HG03460 (cell line): ENCODE measurements around the gene SSC4D.
"Not testable (repeated sequence)": the region's sequence is repeated elsewhere in the genome, so short reads cannot be mapped to it uniquely, and the experiment has no call there.

Experiments
- ATAC-seq: cut with Tn5 transposase; IDR thresholded peaks from one replicate; pipeline ENCODE4 v1.9.1; 2021; ENCODE audit not compliant: unreplicated experiment

SSC4D gene

DNA sequence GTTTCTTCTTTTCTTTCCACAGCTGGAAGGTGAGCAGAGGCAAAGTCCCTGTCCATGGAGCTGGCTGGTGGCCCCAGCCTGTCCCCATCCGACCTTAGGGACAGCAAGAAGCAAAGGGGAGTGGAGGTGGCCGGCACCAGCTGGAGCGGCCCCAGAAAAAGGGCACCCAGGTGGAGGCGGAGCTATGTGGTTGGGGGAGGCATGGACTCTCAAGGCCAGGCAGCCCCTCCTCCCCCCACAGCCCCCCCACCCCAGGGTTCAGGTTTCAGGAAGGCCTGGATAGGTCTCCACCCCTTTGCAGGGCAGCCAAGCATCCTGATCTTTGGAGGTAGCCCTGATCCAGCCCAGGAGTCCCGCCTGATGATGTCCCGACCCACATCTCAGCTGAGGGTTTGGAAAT, at the start of gene SSC4D:
TSS of gene SSC4D (minus strand) at position 161 of the 400 bp plus-strand sequence. CDS start 5,258 bp downstream, outside the sequence.
- no peak for ATAC-seq

DNA sequence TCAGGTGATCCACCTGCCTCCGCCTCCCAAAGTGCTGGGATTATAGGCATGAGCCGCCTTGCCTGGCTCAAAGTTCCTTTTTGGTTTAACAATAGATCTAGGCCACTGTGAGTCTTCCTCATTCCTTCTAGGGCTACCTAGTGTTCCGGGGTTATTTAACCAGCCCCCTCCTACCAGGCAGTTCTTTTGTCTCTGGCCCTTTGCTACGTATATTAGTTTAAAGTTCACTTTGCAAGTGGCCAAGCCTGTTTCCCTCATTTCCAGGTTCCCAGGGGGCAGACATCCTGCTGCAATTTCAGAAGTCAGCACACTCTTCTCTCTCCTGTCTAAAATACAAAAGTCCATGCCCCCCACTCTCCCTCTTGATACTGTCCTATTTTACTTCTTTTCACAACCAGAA, 49.0 kb upstream of the SSC4D start:
- not testable (repeated sequence) for ATAC-seq

DNA sequence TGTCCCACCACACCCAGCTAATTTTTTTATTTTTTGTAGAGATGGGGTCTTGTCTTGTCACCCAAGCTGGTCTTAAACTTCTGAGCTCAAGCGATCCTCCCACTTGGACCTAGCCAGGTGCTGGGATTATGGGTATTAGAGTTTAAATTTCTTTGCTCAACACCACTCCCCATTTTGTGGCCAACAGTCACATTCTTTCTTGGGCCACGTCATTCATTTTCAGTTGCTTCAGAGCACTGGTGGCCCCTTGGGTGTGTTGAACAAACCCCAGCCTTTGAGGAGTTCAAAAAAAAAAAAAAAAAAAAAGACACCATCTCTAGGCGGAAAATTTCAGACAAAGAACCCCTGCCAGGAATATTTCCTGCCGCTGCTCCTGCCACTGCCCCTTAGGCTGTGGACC, 47.5 kb upstream of the SSC4D start:
- ATAC-seq: not testable (repeated sequence)

DNA sequence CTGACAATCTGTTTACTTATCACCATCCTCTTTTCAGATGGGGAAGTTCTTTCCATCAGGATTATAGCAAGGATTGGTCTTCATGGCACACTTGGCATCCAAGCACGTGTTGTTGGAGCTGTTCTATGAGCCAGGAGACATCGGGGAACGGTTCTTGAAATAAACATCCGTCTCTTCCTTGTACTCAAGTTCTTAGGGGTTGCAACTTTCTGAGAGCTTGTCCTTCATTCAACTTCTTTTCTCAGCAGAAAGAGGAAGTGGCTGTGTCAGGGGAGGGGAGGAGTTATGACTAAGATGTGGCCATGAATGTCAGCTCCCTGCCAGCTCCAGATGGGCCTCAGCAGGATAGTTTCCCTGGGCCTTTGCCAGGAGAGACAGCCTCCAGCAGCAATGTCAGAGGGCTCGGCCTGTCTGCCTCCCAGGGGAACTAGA, 36.1 kb upstream of the SSC4D start:
- ATAC-seq: peak; percentile 71

DNA sequence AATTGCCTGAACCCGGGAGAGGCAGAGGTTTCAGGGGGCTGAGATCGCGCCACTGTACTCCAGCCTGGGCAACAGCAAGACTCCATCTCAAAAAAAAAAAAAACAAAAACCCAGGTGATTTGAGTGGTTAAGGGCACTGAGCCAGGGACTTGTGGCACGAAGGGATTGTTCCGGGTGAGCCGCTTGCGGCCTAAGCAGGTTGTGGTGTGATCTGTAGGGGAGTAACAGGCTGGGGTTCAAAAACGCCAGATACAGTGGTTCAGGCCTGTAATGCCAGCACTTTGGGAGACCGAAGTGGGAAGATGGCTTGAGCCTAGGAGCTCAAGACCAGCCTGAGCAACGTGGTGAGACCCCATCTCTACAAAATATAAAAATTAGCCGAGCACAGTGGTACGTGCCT, 34.3 kb upstream of the SSC4D start:
- peak; percentile 42 for ATAC-seq

DNA sequence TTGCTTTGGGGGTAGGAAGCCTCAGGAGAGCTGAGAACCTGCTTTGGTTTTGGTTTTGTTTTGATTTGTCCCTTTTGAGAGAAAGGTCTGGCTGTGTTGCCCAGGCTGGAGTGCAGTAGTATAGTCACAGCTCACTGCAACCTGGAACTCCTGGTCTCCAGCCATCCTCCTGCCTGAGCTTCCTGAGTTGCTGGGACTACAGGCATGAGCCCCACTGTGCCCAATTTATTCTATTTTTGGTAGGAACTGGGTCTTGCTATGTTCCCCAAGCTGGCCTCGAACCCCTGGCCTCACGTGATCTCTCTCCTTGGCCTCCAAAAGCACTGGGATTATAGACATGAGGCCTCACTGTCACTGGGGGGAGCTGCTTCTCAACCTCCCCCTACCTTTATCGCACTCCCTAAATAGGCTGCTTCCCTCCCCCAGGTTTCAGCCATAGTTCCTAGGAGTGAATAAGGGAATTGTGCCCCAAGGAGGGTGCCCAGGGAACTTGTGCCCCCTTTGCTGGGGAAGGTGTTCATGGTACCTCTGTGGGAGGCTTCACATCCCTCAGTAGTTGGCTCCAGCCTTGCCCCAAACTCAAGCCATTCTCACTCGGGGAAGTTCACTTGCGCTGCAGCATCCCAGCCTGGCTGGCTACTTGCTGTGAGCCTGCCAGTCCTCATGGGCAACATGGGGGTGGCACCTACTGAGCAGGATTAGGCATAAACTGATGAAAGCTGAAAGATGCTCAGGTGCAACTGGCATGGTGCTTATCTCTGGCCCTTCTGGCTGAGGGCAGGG, 33.4 kb upstream of the SSC4D start:
- not testable (repeated sequence) for ATAC-seq

DNA sequence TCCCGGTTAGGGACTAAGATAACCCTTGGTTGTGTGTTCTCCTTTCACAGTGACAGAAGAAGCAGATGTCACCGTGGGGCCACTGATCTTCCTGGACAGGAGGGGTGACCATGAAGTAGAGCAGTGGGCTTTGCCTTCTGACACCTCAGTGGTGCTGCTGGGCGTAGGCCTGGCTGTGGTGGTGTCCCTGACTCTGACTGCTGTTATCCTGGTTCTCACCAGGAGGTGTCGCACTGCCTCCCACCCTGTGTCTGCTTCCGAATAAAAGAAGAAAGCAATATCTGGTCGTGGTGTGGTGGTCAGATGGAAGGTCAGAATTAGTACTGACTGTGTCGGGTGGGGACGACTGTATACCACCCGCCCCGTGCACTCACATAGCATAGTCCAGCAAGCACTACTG, 32.3 kb upstream of the SSC4D start:
- ATAC-seq: not testable (repeated sequence)

DNA sequence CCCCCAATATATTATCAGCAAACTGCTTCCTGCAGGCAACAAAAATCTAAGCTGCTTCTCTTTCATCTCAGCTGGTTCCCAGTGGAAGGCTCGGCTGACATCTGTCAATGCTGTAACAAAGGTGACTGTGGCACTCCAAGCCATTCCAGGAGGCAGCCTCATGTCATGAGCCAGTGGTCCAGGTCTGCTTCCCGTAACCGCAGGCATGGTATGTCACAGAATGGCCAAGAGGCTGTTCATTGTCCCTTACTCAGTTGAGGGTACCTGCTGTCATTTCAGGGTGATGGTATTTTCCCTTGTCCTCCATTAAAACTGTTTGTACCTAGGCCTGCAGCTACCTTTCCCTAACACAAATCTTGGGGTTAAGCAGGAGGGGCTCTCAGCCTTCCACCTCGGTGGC, 30.9 kb upstream of the SSC4D start:
- ATAC-seq: not testable (repeated sequence)

DNA sequence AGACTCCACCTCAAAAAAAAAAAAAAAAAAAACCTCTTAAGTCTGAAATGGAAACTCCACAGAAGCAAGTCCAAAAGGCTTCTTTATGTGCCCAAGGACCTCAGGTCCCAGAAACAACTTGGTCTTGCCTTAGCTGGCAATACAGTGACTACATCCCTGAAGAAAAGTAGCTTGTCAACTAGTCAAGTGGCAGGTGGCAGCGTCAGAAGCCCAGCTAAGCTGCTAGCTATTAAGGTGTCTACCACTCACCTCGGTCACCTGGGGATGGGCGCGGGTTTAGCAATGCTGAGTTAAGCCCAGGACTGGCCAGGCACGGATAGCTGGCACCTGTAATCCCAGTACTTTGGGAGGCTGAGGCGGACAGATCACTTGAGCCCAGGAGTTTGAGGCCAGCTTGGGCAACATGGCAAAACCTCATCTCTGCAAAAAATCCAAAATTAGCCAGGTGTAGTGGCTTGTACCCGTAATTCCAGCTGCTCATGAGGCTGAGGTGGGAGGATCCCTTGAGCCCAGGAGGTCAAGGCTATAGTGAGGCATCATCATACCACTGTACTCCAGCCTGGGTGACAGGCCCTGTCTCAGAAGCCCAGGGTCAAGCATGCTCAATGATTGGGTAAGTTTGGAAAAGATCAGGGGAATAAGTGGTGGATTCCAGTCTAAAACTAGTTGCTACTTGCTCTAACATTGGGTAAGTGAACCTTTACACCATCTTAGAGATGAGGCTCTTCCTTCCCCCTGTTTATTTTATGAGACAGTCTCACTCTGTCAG, 29.8 kb upstream of the SSC4D start:
- not testable (repeated sequence) for ATAC-seq

DNA sequence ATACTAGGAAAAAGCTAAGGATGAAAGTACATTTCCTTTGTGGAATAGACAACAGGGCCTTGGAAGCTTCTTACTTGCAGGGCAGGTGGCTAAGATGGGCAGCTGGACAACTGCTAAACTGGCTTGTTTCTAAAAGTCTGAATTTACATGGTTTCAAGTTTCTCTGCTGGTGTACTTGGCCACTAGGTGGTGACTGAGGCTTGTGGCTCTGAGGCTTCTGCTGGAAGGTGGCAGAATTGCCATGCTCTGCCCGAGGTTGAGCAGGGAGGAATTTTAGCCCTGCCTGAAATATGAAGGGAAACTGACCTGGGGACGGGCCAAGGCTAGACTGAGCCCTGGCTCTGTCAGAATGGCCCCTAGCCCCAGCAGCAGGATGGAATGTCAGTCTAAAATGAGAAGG, 28.4 kb upstream of the SSC4D start:
- peak; percentile 80 for ATAC-seq

DNA sequence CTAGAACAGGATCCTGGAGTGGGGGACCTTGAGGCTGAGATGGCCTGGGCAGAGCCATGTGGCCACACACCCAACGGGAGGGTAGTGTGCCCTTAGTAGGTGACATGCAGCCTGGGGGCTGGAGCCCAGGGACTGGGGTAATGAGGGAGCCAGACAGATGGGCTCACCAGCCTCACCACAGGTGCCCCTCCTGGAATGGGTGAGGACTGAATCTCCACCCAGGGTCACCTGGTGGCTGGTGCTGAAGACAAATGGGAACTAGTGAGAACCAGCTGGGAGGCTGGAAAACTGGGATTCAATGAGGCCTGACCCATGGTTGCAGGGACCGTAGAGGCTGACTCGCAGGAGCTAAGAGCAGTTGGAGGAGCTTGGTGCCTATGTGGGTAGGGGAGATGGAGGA, 21.3 kb upstream of the SSC4D start:
- ATAC-seq: no peak

DNA sequence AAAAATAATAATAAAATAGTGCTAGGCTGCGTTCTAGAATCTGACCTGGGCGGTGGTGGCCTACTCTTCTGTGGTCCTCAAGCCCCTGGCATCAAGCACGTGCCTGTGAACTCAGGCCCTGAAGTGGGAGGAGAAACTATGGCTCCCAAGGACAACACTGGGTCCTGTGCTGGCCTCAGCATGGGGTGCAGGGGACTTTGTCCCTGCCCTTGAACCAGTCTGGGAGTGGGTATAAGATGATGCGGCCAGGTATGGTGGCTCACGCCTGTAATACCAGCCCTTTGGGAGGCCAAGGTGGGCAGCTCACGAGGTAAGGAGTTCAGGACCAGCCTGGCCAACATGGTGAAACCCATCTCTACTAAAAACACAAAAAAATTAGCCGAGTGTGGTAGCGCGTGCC, 20.7 kb upstream of the SSC4D start:
- ATAC-seq: no peak

DNA sequence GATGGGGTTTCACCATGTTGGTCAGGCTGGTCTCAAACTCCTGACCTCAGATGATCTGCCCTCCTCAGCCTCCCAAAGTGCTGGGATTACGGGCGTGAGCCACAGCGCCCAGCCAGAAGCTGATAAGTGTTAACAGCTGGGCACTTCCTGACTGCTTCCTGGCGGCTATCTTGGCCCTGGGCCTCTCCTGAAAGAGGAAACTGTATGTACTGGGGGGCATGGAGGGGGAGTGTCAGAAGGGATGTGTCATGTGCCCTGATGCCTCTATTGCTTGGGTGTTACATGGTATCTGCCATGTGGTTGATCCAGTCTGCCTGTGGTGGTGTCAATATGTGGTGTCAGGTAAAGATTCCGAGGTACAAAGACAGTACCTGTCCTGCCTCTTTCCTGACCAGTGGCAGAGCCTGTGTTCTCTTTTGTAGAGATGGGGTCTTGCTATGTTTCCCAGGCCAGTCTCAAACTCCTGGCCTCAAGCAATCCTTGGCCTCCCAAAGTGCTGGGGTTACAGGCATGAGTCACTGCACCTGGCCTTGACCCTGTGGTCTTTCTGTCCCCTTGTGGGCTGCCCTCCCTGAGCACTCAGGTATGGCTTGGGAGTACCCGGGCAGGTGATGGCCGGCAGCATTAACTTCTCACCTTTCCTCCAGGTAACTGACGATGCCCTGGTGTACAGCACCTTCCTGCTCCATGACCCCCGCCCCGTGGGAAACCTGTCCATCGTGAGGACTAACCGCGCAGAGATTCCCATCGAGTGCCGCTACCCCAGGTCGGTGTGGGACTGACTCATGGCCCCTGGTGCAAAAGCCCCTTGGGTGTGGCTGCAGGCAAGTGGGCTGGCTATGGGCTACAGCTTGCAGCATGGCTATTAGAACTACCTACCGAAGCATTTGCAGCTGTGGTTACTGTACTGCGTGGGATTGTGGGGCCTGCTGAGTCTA, 19.6 kb upstream of the SSC4D start:
- ATAC-seq: no peak

DNA sequence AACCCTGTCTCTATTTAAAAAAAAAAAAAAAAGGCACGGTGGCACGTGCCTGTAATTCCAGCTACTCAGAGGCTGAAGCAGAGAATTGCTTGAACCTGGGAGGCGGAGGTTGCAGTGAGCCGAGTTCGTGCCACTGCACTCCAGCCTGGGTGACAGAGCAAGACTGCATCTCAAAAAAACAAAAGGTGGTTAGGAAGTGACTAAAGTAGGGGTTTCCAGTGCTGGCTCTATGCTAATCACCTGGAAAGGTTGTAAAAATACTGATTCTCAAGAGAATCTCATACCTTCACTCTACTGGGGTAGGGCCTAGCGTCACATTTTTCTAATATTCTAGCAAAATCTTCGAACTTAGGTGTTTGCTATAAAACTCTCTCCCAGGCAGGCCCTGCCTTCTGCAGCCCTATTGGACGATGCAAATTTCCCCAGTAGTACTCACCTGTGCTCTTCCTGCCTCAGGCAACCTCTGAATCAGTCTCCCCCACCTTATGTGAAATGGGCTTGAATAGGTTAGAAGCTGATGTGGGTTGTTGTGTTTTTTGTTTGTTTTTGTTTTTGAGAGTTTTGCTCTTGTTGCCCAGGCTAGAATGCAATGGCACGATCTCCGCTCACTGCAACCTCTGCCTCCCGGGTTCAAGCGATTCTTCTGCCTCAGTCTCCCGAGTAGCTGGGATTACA, 18.8 kb upstream of the SSC4D start:
- no peak for ATAC-seq

DNA sequence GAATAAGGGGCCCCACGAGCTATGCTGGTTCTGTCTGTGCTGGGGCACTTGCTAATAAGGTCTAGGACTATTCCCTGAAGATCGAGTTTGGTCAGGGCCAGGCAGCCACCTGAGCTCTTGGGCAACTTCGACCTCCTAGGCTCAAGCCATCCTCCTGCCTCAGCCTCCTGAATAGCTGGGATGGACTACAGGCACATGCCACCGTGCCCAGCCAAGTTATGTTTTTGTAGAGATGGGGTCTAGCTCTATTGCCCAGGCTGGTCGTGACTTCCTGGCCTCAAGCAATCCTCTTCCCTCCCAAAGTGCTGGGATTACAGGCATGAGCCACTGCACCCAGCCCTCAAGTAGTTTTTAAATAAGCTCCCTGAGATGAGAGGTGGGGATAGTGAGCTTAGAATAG, 18.1 kb upstream of the SSC4D start:
- no peak for ATAC-seq

DNA sequence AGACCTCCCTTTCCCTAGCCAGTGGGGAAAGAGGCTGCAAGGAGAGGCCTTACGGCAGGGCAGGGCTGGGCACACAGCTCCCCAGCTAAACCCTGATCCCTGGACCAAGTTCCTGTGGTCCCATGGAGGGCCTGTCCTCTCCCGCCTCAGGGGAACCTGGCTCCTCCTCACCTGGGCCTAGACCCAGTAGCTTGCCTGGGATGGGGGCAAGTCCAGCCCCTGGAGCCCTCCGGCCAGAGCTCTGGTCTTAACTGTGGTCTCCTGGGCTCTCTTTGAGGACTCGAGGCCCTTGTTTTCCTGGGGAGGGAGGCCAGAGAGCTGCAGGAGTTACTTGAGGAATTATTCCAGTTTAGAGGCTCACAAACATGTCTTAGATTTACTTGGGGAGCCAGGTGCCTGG, 16.7 kb upstream of the SSC4D start:
- no peak for ATAC-seq

DNA sequence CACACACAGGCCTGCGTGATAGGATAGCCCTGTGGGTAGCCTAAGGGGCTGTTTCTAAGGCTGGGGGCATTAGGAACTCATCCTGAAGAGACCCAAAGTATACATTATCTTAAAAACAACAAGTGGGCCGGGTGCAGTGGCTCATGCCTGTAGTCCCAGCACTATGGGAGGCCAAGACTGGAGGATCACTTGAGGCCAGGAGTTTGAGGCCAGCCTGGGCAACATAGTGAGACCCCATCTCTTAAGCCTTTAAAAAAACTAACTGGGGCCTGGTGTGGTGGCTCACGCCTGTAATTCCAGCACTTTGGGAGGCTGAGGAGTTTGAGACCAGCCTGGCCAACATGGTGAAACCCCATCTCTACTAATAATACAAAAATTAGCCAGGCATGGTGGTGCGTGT, 16.1 kb upstream of the SSC4D start:
- not testable (repeated sequence) for ATAC-seq

DNA sequence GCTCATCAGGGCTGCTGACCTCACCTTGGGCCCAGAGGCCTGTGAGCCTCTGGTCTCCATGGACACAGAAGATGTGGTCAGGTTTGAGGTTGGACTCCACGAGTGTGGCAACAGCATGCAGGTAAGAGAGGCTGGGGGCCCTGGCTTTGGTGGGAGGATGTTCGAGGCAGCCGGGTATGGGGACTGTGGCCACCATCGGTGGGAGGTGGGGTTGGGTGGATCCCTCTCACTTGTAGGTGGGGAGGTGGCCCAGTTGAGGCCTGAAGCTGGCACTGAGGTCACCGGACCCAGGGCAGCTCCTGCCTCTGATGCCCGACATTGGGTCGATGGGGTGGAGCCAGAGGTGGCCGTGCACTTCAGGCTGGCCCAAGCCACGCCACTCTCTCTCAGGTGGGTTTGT, 15.7 kb upstream of the SSC4D start:
- no peak for ATAC-seq

DNA sequence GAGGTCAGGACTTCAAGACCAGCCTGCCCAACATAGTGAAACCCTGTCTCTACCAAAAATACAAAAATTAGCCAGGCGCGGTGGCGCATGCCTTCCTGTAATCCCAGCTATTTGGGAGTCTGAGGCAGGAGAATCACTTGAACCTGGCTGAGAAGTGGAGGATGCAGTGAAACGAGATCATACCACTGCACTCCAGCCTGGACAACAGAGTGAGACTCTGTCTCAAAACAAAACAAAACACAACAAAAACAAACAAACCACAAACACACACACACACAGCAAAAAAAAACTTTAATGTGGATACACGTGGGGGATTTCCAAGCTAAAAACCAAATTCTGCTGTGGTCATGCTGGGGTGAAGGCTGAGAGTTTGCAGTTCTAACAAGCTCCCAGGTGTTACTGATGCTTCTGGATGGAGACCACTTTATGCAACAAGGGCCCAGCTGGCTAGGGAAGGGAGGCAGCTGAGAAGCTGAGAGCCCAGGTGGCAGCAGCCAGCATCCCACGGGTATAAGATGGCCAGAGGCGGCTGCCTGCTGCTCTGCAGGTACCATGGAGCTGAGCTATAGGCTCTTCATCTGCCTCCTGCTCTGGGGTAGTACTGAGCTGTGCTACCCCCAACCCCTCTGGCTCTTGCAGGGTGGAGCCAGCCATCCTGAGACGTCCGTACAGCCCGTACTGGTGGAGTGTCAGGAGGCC, 15.1 kb upstream of the SSC4D start, which contains the start of gene ZP3:
TSS of gene ZP3 (plus strand) at position 538 of the 699 bp plus-strand sequence. CDS start at position 553, 15 bp downstream.
- ATAC-seq: no peak
